Left ventricle myocardium inferior (tissue), 1 donor: ENCODE measurements around the gene UBE2E2. TPM values are rescaled to one million over a fixed set of nuclear protein-coding genes. Genes with fewer than 3 reads are reported as not detected.
"Not testable (repeated sequence)": the region's sequence is repeated elsewhere in the genome, so short reads cannot be mapped to it uniquely, and the experiment has no call there.

Source experiments
- DNase-seq: peaks from one replicate; pipeline ENCODE4 v3.0.0-alpha.2; 2020
- H3K27ac ChIP-seq: fragments of 200-600 bp; replicated peaks from 2 replicates; pipeline ENCODE4 v1.8.0; 2021
- H3K27me3 ChIP-seq: fragments of 200-600 bp; 2 replicates; pipeline ENCODE4 v1.8.0; 2021; ENCODE audit warnings: low read depth
- H3K36me3 ChIP-seq: fragments of 200-600 bp; 2 replicates; pipeline ENCODE4 v1.8.0; 2021
- H3K4me1 ChIP-seq: fragments of 200-600 bp; 2 replicates; pipeline ENCODE4 v1.8.0; 2021
- H3K4me3 ChIP-seq: fragments of 200-600 bp; 2 replicates; pipeline ENCODE4 v1.8.0; 2021; ENCODE audit warnings: mild to moderate bottlenecking, moderate library complexity
- H3K9me3 ChIP-seq: fragments of 200-600 bp; replicated peaks from 2 replicates; pipeline ENCODE4 v1.8.0; 2021
- CTCF ChIP-seq: fragments of 200-600 bp; IDR thresholded peaks from 2 replicates; pipeline ENCODE4 v1.8.0; 2021; ENCODE audit warnings: antibody characterized with exemption, mild to moderate bottlenecking, borderline replicate concordance
- intact Hi-C: fragments of 100-400 bp; cut with micrococcal nuclease; formaldehyde crosslinking; loops from one replicate; pipeline ENCODE4 v1.11.0; 2022
- total RNA-seq: library from RNA; stranded (reverse); fragmentation: NEBNext Ultra II Directional; extraction: Animal tissue kit (Norgen Biotek cat#: 25700); gene quantifications from one replicate; pipeline ENCODE4 v1.2.1, GENCODE V29; 2021
- donor health status: DM: no; HTN: yes; CAD: no; lungs with severe emphysema.

The UBE2E2 gene
- total RNA-seq, 1 donor from 2014 or later = 47.2 TPM

- intact Hi-C loops = no loop called here
- DNase-seq = no peak
- TF ChIP-seq CTCF = no peak
- Histone ChIP-seq H3K9me3 (peaks cover 16% of the 10 kb centered on the region), H3K27me3 (peaks cover 9% of the 10 kb centered on the region), H3K27ac (no peak overlapping the region), H3K4me1 (no peaks in the 10 kb centered on the region), H3K36me3 (no peaks in the 10 kb centered on the region), H3K4me3 (no peak overlapping the region)
Observed at GRCh38 chr3:23175341-23176083, 27.6 kb upstream of the UBE2E2 start.

DNA sequence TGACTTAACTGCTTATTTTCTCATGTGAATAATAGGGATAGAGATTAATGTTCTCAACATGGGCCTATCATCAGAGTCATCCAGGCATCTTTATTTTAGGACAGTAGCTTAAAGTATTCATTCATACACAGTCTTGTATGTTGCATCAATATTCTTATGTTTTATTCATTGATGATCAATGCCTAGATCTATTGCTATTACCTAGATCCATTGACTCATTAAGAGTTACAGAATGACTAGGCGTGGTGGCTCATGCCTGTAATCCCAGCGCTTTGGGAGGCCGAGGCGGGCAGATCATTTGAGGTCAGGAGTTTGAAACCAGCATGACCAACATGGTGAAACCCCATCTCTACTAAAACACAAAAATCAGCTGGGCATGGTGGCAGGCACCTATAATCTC lies 26.3 kb upstream of the UBE2E2 start:
- H3K4me1 ChIP-seq, H3K27me3 ChIP-seq, H3K4me3 ChIP-seq, intact Hi-C loops, H3K36me3 ChIP-seq, H3K27ac ChIP-seq, DNase-seq: not testable (repeated sequence)
- H3K9me3 ChIP-seq = peaks cover 16% of the 10 kb centered on the region

- Histone ChIP-seq H3K4me3 (no peak overlapping the region), H3K27ac (no peak overlapping the region), H3K4me1 (no peaks in the 10 kb centered on the region), H3K27me3 (no peaks in the 10 kb centered on the region), H3K36me3 (no peaks in the 10 kb centered on the region), H3K9me3 (peaks cover 2% of the 10 kb centered on the region)
- intact Hi-C loops = loop anchor here (10.0 kb wide), 1 partner anchor 58 kb away; no protein-coding TSS in a partner anchor
- DNase-seq = no peak
- TF ChIP-seq CTCF = no peak
Observed at GRCh38 chr3:23182996-23183513, 20.1 kb upstream of the UBE2E2 start.

DNA sequence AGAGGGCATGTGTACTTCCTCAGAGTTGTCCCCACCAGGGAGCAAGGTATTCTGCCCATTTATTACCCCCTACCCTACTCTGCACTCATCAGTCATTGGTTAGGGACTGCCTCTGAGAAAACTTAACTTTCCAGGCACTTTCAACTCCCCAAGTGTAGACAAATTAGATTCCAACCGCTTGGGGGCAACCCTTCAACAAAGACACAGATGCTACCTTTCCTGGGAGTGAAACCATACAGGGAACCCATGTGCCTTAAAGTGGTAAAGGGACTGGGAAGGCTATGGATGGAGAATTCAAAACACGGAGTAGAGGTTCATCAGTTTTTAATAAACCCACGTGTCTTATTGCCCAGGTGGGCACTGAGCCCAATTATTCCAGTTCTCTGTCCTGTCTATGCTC lies 19.4 kb upstream of the UBE2E2 start:
- Histone ChIP-seq H3K4me1 (peaks cover 1% of the 10 kb centered on the region), H3K9me3 (no peaks in the 10 kb centered on the region), H3K27ac (no peak overlapping the region), H3K4me3 (no peak overlapping the region), H3K36me3 (no peaks in the 10 kb centered on the region), H3K27me3 (no peaks in the 10 kb centered on the region)
- intact Hi-C loops = loop anchor here (10.0 kb wide), 1 partner anchor 59 kb away; no protein-coding TSS in a partner anchor
- DNase-seq = no peak
- TF ChIP-seq CTCF = peak; percentile 60

DNA sequence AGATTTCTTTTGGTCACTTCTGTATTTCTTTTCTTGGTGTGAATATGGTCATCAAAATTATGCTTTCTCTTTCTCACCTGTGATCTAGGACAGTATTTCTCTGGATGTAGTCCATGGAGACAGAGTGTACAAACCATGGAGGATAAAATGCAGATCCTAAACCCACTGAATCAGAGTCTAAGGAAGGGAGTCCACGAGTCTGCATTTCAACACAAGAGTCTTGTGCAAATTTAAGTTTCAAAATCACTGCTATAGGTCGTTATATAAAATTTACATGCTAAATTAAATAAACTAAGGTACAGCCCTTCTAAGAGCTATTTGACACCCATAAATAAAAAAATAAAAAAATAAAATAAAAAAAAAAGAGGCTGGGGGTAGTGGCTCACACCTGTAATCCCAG lies 17.3 kb upstream of the UBE2E2 start:
- no peaks in the 10 kb centered on the region for H3K27me3 ChIP-seq
- no peak overlapping the region for H3K4me3 ChIP-seq
- no peaks in the 10 kb centered on the region for H3K36me3 ChIP-seq
- no peak for DNase-seq
- TF ChIP-seq CTCF = no peak
- no peaks in the 10 kb centered on the region for H3K9me3 ChIP-seq
- no peak overlapping the region for H3K27ac ChIP-seq
- intact Hi-C loops = loop anchor here (10.0 kb wide), 1 partner anchor 61 kb away; no protein-coding TSS in a partner anchor
- H3K4me1 ChIP-seq = peaks cover 11% of the 10 kb centered on the region

GRCh38 chr3:23189187-23189586 lies 13.9 kb upstream of the UBE2E2 start:
- TF ChIP-seq CTCF = no peak
- Histone ChIP-seq H3K4me3 (no peak overlapping the region), H3K9me3 (no peaks in the 10 kb centered on the region), H3K27ac (no peak overlapping the region), H3K4me1 (peaks cover 11% of the 10 kb centered on the region), H3K36me3 (no peaks in the 10 kb centered on the region), H3K27me3 (no peaks in the 10 kb centered on the region)
- intact Hi-C loops = loop anchor here (10.0 kb wide), 1 partner anchor 64 kb away; no protein-coding TSS in a partner anchor
- no peak for DNase-seq
